Suprapubic skin (tissue), 4 donors: ENCODE measurements around the gene PTPRZ1. TPM values are rescaled to one million over a fixed set of nuclear protein-coding genes. Genes with fewer than 3 reads are reported as not detected.

Source experiments
- DNase-seq, 2 donors: peaks; one replicate each; pipeline ENCODE4 v3.0.0-alpha.2; 2019; ENCODE audit warnings: low spot score in 2 of 2
- H3K27ac ChIP-seq: fragments of 200-600 bp; sonication (generic); one replicate; pipeline ENCODE4 v1.5.1; 2019
- H3K27me3 ChIP-seq: fragments of 200-600 bp; sonication (generic); one replicate; pipeline ENCODE4 v1.5.1; 2019
- H3K36me3 ChIP-seq: fragments of 200-600 bp; sonication (generic); one replicate; pipeline ENCODE4 v1.5.1; 2019
- H3K4me1 ChIP-seq: fragments of 200-600 bp; sonication (generic); one replicate; pipeline ENCODE4 v1.5.1; 2019
- H3K4me3 ChIP-seq: fragments of 200-600 bp; sonication (generic); one replicate; pipeline ENCODE4 v1.5.1; 2019; ENCODE audit warnings: mild to moderate bottlenecking
- H3K9me3 ChIP-seq: fragments of 200-600 bp; sonication (generic); one replicate; pipeline ENCODE4 v1.5.1; 2019
- EP300 ChIP-seq: sonication (generic); formaldehyde crosslinking; IDR thresholded peaks from one replicate; pipeline ENCODE4 v1.6.1; 2017; ENCODE audit warnings: antibody characterized with exemption
- POLR2A ChIP-seq, 2 donors: fragments of 450-650 bp; IDR thresholded peaks; one replicate each; pipeline ENCODE4 v1.6.1; 2017; ENCODE audit warnings: antibody characterized with exemption in 2 of 2, mild to moderate bottlenecking in 2 of 2, moderate library complexity in 2 of 2
- POLR2AphosphoS5 ChIP-seq, 3 donors: sonication (generic); formaldehyde crosslinking; IDR thresholded peaks; one replicate each; pipeline ENCODE4 v1.6.1; 2017; ENCODE audit warnings: antibody characterized with exemption in 3 of 3
- WGBS: methylation state at CpG from one replicate; pipeline ENCODE4 v1.1.5; 2018; 5-methylcytosine and 5-hydroxymethylcytosine counted together
- total RNA-seq, 4 donors: library from RNA; depleted of rRNA; stranded (reverse); fragments of >200 nt; gene quantifications; one replicate each; pipeline ENCODE4 v1.1.0, GENCODE V29; 2016
- TF ChIP-seq, protein P1 (sequence below), 2 donors: fragments of 200-600 bp in 1 of 2; fragments of 450-650 bp in 1 of 2; sonication (generic) in 1 of 2; IDR thresholded peaks; one replicate each; pipeline ENCODE4 v1.5.1; 2016 to 2019; ENCODE audit warnings: antibody characterized with exemption in 2 of 2, mild to moderate bottlenecking in 1 of 2, moderate library complexity in 1 of 2

PTPRZ1 gene
- total RNA-seq, 4 donors from 2014 or later = 47.4 to 88.0 (median 57.5) TPM

DNA sequence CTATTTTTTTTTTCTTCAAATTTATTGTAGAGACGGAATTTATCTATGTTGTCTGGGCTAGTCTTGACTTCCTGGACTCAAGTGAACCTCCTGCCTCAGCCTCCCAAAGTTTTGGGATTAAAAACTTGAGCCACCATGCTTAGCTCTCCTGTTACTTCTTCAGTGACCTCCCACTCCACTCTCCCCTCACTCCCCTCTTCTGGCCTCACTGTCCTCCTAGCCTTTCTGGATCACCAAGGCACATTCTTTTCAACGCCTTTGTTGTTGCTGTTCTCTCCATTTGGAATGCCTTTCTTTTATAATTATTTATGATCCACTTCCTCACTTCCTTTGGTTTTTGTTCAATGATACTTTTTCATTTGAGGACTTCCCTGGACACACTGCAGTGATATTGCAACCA, 17.9 kb downstream of the PTPRZ1 start:
- WGBS = 80% methylated on average over 2 of the region's 2 CpGs
- no peak for DNase-seq

DNA sequence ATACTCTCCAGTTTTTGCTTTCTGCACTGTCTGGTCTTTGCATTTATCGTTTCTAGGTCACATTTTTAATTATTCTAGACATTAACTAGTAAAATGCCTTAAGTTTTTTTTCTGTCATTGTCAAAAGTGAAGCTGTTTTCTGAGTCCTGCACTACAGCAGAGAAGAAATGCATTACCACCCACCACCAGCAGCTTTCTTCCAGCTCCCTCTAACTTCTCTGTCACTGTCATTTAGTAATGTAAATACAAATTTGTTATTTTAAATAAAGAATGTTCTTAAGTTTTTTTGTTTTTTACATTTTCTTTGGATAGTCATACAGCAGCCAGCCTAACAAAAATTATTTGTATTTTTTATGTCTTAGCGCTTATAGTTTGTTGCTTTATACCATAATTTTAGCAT, 18.8 kb downstream of the PTPRZ1 start:
- Histone ChIP-seq H3K4me1 (no peaks in the 10 kb centered on the region), H3K9me3 (no peaks in the 10 kb centered on the region), H3K4me3 (no peak overlapping the region), H3K27me3 (no peaks in the 10 kb centered on the region), H3K27ac (no peak overlapping the region), H3K36me3 (no peaks in the 10 kb centered on the region)
- WGBS = 62% methylated on average over 2 of the region's 2 CpGs
- no peak for DNase-seq
- TF ChIP-seq, protein P1, sequence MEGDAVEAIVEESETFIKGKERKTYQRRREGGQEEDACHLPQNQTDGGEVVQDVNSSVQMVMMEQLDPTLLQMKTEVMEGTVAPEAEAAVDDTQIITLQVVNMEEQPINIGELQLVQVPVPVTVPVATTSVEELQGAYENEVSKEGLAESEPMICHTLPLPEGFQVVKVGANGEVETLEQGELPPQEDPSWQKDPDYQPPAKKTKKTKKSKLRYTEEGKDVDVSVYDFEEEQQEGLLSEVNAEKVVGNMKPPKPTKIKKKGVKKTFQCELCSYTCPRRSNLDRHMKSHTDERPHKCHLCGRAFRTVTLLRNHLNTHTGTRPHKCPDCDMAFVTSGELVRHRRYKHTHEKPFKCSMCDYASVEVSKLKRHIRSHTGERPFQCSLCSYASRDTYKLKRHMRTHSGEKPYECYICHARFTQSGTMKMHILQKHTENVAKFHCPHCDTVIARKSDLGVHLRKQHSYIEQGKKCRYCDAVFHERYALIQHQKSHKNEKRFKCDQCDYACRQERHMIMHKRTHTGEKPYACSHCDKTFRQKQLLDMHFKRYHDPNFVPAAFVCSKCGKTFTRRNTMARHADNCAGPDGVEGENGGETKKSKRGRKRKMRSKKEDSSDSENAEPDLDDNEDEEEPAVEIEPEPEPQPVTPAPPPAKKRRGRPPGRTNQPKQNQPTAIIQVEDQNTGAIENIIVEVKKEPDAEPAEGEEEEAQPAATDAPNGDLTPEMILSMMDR (IDR thresholded peaks at IDR 0.05) = no peak
- TF ChIP-seq POLR2AphosphoS5 (IDR thresholded peaks at IDR 0.05) (no peak), EP300 (no peak), POLR2A (IDR thresholded peaks at IDR 0.05) (no peak)

More for the DNA sequence above, 17.9 kb downstream of the PTPRZ1 start:
- H3K9me3 ChIP-seq = no peaks in the 10 kb centered on the region
- no peaks in the 10 kb centered on the region for H3K36me3 ChIP-seq
- H3K4me3 ChIP-seq = no peak overlapping the region
- TF ChIP-seq EP300 (no peak), POLR2AphosphoS5 (IDR thresholded peaks at IDR 0.05) (no peak), POLR2A (IDR thresholded peaks at IDR 0.05) (no peak)
- TF ChIP-seq, protein P1 (IDR thresholded peaks at IDR 0.05) = no peak
- H3K27me3 ChIP-seq = no peaks in the 10 kb centered on the region
- no peak overlapping the region for H3K27ac ChIP-seq
- no peaks in the 10 kb centered on the region for H3K4me1 ChIP-seq

DNA sequence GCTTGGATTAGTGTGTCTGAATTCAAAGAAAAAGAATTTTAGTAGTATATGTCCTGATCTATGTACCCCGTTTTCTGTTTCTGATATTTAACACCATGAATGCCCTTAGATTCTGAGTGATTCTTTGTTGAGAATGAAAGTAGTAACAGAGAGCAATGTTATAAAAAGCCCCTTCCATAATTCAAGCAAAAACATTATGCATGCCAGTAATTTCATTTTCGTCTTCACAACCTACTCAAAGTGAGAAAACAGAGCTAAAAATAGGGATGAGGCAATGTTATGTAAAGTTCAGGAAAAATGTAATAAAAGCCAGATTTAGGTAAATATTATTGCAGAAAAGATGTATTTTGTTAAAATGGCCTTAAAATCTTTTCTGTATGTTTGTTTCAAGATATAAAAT, 28.1 kb downstream of the PTPRZ1 start:
- 33% methylated on average over 2 of the region's 2 CpGs for WGBS
- DNase-seq = no peak
- no peaks in the 10 kb centered on the region for H3K4me1 ChIP-seq
- TF ChIP-seq, protein P1 (IDR thresholded peaks at IDR 0.05) = no peak
- no peak for TF ChIP-seq EP300
- no peak for TF ChIP-seq POLR2AphosphoS5 (IDR thresholded peaks at IDR 0.05)
- no peak for TF ChIP-seq POLR2A (IDR thresholded peaks at IDR 0.05)
- H3K36me3 ChIP-seq = no peaks in the 10 kb centered on the region
- no peak overlapping the region for H3K4me3 ChIP-seq
- H3K27me3 ChIP-seq = no peaks in the 10 kb centered on the region
- no peaks in the 10 kb centered on the region for H3K9me3 ChIP-seq
- no peak overlapping the region for H3K27ac ChIP-seq

DNA sequence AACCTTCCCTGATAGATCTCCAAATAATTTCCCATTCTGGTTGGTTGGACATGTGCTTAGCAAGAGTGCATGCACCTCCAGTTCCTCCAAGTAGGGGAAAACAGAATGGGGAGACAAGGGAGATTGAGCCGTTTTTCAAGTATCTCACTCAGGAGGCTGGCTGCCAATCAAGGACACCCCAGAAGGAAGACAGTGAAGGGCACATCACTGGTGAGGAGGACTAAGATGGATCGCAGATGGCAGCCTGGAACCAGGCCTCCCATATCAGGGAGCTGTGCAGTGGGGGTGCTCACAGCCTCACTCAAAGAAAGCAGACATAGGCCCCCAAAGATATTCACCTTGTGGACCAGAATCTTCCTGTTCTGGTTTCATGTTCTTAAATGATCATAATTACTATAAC, 31.2 kb downstream of the PTPRZ1 start:
- no peak overlapping the region for H3K4me3 ChIP-seq
- H3K27ac ChIP-seq = no peak overlapping the region
- no peak for DNase-seq
- 88% methylated on average over 2 of the region's 2 CpGs for WGBS
- no peaks in the 10 kb centered on the region for H3K9me3 ChIP-seq
- H3K4me1 ChIP-seq = no peaks in the 10 kb centered on the region
- H3K27me3 ChIP-seq = no peaks in the 10 kb centered on the region
- H3K36me3 ChIP-seq = no peaks in the 10 kb centered on the region
- no peak for TF ChIP-seq POLR2AphosphoS5 (IDR thresholded peaks at IDR 0.05)
- no peak for TF ChIP-seq EP300
- TF ChIP-seq POLR2A (IDR thresholded peaks at IDR 0.05) = no peak
- TF ChIP-seq, protein P1 (IDR thresholded peaks at IDR 0.05) = no peak

DNA sequence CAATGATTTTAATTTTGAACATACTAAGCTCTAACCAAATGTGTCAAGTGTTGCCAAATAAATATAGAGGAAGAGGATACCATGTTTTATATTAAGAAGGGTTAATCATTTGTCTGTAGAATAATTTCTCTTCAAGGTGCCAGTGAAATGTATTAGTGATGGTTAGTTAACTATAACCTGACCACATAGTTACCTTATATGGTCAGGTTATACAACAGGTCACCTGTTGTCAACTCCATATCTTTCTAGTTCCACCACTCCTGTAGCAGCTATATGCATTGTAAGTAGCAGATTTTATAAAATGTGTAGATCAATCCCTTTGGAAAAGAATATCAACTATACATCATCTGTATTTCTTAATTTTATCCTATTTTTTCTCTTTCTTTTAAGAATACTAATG, 35.1 kb downstream of the PTPRZ1 start:
- no peaks in the 10 kb centered on the region for H3K27me3 ChIP-seq
- H3K4me3 ChIP-seq = no peak overlapping the region
- no peak for DNase-seq
- no peaks in the 10 kb centered on the region for H3K4me1 ChIP-seq
- H3K36me3 ChIP-seq = no peaks in the 10 kb centered on the region
- TF ChIP-seq, protein P1 (IDR thresholded peaks at IDR 0.05) = no peak
- TF ChIP-seq EP300 (no peak), POLR2AphosphoS5 (IDR thresholded peaks at IDR 0.05) (no peak), POLR2A (IDR thresholded peaks at IDR 0.05) (no peak)
- H3K27ac ChIP-seq = no peak overlapping the region
- no peaks in the 10 kb centered on the region for H3K9me3 ChIP-seq
